Skeletal muscle satellite cell (primary cell): ENCODE data around the gene DPP10.

Experiments
- H3K27me3 ChIP-seq: 2 replicates; pipeline ENCODE4 v1.7.0; 2013; ENCODE audit warnings: low read length; ENCODE audit not compliant: control insufficient read depth, insufficient read depth
- H3K36me3 ChIP-seq: 2 replicates; pipeline ENCODE4 v1.7.0; 2013; ENCODE audit warnings: mild to moderate bottlenecking, control low read depth, low read length; ENCODE audit not compliant: insufficient read depth
- H3K4me1 ChIP-seq: 2 replicates; pipeline ENCODE4 v1.7.0; 2013; ENCODE audit warnings: low read length; ENCODE audit not compliant: control insufficient read depth, insufficient read depth
- H3K4me2 ChIP-seq: 2 replicates; pipeline ENCODE4 v1.7.0; 2013; ENCODE audit warnings: mild to moderate bottlenecking, low read length
- H3K4me3 ChIP-seq: 2 replicates; pipeline ENCODE4 v1.7.0; 2013; ENCODE audit warnings: low read length
- H3K9ac ChIP-seq: 2 replicates; pipeline ENCODE4 v1.7.0; 2013; ENCODE audit warnings: mild to moderate bottlenecking, low read depth, low read length, moderate library complexity
- H3K9me3 ChIP-seq: replicated peaks from 2 replicates; pipeline ENCODE4 v1.7.0; 2013; ENCODE audit warnings: mild to moderate bottlenecking, control low read depth, low read length
- small RNA-seq: library from RNA; depleted of rRNA; stranded (forward); fragments of <200 nt; gene quantifications from one replicate; pipeline ENCODE3, GENCODE V24; 2012

The DPP10 gene

DNA sequence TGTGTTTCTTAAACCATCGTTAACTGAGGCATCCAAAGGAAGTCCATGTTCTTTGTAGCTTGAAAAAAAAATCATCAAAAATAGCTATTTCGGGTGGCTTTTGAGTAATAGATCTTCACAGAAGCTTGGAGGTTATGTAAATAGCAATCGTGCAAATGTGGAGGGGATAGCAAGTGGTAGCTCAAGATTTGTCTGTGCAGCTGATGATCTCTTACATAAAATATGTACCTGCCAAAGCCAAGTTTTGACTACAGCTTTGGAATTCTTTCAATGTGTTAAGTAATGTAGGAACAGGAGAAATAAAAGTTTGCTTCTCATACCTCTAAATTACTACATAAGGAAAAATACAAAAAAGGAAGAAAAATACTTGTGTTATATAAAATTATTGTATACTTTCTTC is 1432.0 kb downstream of the DPP10 start:
- H3K9ac ChIP-seq, result no peak overlapping the region
- no peak overlapping the region for H3K4me2 ChIP-seq
- no peak overlapping the region for H3K4me3 ChIP-seq
- H3K27me3 ChIP-seq, result no peaks in the 10 kb centered on the region
- H3K36me3 ChIP-seq, result no peaks in the 10 kb centered on the region
- no peaks in the 10 kb centered on the region for H3K4me1 ChIP-seq
- H3K9me3 ChIP-seq, result peaks cover 3% of the 10 kb centered on the region

DNA sequence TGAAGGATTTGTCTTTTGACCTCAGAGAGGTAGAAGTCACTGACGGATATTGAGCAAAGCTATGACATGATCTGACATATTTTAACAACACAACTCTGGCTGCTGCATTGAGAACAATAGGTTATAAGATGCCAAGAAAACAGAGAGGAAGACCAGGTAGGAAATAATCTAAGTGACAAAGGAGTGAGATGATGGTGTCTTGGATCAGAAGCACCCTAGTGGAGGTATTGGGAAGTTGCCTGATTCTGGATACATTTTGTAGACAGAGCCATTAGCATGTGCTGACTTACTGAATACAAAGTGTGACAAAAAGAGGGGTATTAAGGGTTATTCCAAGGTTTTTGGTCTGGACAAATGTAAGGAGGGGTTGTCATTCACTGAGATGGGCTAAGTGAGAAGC is 1438.1 kb downstream of the DPP10 start:
- Histone ChIP-seq H3K9ac (no peak overlapping the region), H3K27me3 (no peaks in the 10 kb centered on the region), H3K9me3 (peaks cover 9% of the 10 kb centered on the region), H3K36me3 (no peaks in the 10 kb centered on the region), H3K4me3 (no peak overlapping the region), H3K4me1 (no peaks in the 10 kb centered on the region), H3K4me2 (no peak overlapping the region)

DNA sequence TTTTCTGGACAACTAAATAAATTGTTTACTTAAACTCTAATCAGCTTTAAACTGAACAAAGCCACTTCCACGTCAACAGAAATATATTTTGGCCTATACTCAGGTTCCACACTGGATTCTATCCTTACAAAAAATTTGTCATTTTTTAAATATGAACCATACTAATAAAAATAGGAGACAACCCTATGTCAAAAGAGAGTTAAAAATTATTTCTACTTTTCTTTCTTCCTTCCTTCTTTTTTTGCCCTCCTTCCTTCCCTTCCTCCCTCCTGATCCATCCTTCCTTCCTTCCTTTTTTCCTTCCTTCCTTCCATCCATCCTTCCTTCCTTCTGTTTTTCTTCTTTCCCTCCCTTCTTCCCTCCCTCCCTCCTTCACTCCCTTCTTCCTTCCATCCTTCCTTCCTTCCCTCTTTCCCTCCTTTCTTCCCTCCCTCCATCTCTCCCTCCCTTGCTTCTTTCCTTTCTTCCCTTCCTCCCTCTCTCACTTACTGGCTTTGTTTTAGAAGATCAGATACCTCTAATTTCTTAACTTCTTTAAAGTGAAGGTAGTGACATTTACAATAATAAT is 1444.9 kb downstream of the DPP10 start:
- no peak overlapping the region for H3K4me3 ChIP-seq
- H3K4me1 ChIP-seq, result no peaks in the 10 kb centered on the region
- peaks cover 4% of the 10 kb centered on the region for H3K9me3 ChIP-seq
- H3K36me3 ChIP-seq, result no peaks in the 10 kb centered on the region
- H3K4me2 ChIP-seq, result no peak overlapping the region
- H3K9ac ChIP-seq, result no peak overlapping the region
- H3K27me3 ChIP-seq, result no peaks in the 10 kb centered on the region

Small RNAs within 50 kb of the gene (small RNA-seq; reads per million reads assigned to genes)
- gene RNU2-41P, result 11.7 reads per million, percentile 92 among the genes with 10 or more reads in this experiment
